ENCODE data around the gene HOXA3. TPM values are rescaled to one million over a fixed set of nuclear protein-coding genes. Genes with fewer than 3 reads are reported as not detected.
A peak's percentile ranks its signal among the peaks of the same experiment; 100 is the strongest.

The HOXA3 gene
- total RNA-seq, 2 donors from 2014 or later: 6.5 to 29.3 TPM

DNA sequence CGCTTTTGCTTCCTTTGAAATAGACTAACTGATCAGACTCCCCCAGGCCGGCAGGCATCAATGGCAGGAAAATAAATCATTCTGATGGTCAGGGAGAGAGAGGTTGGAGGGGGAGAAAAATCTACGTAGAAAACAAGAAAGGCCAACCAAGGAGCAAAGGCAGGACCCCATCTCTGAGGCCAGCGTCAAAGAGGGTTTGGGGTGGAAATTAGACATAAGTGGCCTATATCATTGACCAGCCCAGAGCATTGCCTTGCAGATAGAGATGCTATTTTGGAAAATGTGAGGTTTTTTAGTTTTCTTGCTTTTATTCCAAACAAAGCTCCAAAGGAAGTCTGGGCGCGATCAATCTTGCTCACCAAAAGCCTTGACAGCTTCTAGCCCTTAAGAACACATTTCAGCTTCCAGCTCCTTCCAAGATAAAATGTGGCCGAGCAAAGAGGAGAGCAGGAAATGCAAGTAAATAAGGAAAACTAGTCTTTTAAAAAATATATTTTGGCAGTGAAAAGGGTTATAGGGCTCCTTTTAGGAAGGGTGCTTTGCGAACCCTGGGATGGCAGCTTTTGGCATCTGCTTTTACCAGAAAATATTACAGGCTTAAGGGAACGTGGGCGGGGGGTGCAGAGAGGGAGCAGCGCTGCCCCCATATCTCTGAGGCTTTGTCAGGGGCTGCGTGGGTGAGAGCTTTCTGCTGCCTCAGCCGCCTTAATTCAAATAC lies 47.9 kb downstream of the HOXA3 start:
- Histone ChIP-seq H3K9me3 (no peaks in the 10 kb centered on the region), H3K27ac (peak overlapping the region; percentile 87 to 96), H3K36me3 (no peaks in the 10 kb centered on the region), H3K4me3 (peak overlapping the region; percentile 99), H3K27me3 (replicated peaks; ENCODE audit: insufficient read depth) (no peaks in the 10 kb centered on the region), H3K4me1 (ENCODE audit: control insufficient read depth in 1 of 2, low read depth in 2 of 2) (peaks cover 25 to 65% of the 10 kb centered on the region in 2 donors)
- ATAC-seq (ENCODE audit: insufficient number of reproducible peaks, low FRiP score, low read depth): no peak
- TF ChIP-seq, protein P1, sequence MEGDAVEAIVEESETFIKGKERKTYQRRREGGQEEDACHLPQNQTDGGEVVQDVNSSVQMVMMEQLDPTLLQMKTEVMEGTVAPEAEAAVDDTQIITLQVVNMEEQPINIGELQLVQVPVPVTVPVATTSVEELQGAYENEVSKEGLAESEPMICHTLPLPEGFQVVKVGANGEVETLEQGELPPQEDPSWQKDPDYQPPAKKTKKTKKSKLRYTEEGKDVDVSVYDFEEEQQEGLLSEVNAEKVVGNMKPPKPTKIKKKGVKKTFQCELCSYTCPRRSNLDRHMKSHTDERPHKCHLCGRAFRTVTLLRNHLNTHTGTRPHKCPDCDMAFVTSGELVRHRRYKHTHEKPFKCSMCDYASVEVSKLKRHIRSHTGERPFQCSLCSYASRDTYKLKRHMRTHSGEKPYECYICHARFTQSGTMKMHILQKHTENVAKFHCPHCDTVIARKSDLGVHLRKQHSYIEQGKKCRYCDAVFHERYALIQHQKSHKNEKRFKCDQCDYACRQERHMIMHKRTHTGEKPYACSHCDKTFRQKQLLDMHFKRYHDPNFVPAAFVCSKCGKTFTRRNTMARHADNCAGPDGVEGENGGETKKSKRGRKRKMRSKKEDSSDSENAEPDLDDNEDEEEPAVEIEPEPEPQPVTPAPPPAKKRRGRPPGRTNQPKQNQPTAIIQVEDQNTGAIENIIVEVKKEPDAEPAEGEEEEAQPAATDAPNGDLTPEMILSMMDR (IDR thresholded peaks at IDR 0.05): no peak
- no peak for DNase-seq (ENCODE audit: low spot score)

DNA sequence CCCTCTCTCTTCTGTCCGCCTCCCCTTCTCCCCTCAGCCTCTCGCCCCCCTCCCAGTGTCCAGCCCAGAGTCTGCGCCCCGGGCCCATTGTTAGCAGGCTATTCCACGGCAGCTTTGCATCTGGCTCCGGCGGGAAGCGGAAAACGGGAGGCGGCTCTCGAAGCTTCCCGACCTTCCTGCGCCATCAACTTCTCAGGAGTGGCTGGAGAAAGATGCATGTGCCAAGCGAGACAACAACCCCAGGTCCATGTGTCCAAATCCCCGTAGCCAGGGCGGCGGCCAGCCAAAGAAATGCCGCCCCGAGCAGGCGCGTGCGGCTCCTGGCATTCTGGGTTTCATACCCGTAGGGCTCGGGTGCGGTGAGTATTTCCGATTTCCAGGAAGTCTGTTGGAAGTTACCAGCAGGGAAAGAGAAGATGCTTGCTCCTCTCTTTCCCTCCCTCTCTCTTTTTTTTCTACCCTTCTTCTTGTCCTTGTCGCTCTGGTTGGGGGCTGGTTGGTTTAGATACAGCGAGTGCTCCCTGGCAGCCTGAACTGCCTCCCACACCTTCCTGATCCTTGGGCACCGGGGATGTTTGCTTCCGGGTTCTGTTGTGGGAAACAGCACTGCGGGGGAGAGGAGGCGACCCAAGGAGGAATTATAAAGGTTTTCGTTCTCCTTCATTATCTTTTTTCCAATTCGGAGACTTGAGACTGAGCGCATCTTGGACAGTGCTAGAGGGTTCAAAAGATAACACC lies 48.7 kb downstream of the HOXA3 start:
- Histone ChIP-seq H3K27me3 (replicated peaks; ENCODE audit: insufficient read depth) (no peaks in the 10 kb centered on the region), H3K9me3 (no peaks in the 10 kb centered on the region), H3K36me3 (no peaks in the 10 kb centered on the region), H3K4me3 (peak overlapping the region; percentile 99), H3K4me1 (ENCODE audit: control insufficient read depth in 1 of 2, low read depth in 2 of 2) (peaks cover 20 to 63% of the 10 kb centered on the region in 2 donors), H3K27ac (peak overlapping the region; percentile 87 to 96)
- TF ChIP-seq, protein P1 (IDR thresholded peaks at IDR 0.05): no peak
- no peak for ATAC-seq (ENCODE audit: insufficient number of reproducible peaks, low FRiP score, low read depth)
- DNase-seq (ENCODE audit: low spot score): no peak

DNA sequence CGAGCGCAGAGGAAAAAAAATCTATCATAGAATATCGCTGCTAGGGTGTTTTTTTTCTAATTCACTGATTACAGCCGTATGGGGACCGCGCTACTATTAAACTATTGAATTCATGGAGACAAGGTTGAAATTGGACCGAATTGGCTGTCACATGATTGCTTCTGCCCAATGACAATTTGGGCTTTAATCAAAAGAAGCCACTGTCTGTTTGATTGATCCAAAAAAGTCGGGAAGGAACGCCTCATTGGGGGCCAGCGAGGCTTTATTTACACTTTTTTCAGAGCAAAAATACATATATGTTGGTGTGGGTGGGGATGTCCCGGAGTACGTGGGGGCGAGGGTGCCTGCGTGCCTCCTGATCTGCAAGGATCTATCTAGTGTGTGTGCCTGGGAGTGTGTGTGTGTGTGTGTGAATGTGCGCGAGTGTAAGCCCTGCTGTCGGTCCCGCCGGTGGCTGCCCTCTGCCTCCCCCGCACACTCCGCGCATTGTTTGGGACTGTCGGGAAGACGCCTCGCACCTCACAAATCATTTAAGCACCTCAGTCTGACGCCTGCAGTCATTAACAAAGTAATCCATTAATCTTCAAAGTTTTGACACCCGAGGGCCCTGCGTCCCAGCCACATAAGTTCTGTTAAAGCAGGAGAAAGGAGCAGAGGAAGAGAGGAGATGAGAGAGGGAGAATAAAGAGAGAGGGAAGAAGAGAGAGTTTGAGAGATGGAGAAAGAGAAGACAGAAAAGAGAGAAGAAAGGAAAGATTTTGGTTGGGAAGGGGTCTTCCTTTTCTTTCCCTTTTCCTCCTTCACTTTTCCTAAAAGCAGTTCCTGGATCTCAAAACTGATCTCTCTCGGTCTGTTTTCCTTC lies 49.6 kb downstream of the HOXA3 start, which contains the start of gene HOXA2:
HOXA2 (minus strand) TSS at position 103 of the 862 bp plus-strand sequence. CDS start 183 bp downstream, outside the sequence.
- Histone ChIP-seq H3K9me3 (no peaks in the 10 kb centered on the region), H3K27ac (peak within 1 kb of the TSS; percentile 87 to 96), H3K27me3 (replicated peaks; ENCODE audit: insufficient read depth) (no peaks in the 10 kb centered on the region), H3K4me1 (ENCODE audit: control insufficient read depth in 1 of 2, low read depth in 2 of 2) (peaks cover 20 to 58% of the 10 kb centered on the region in 2 donors), H3K4me3 (peak within 1 kb of the TSS; percentile 99), H3K36me3 (no peaks in the 10 kb centered on the region)
- DNase-seq (ENCODE audit: low spot score): no peak
- TF ChIP-seq, protein P1 (IDR thresholded peaks at IDR 0.05): no peak
- ATAC-seq (ENCODE audit: insufficient number of reproducible peaks, low FRiP score, low read depth): no peak

DNA sequence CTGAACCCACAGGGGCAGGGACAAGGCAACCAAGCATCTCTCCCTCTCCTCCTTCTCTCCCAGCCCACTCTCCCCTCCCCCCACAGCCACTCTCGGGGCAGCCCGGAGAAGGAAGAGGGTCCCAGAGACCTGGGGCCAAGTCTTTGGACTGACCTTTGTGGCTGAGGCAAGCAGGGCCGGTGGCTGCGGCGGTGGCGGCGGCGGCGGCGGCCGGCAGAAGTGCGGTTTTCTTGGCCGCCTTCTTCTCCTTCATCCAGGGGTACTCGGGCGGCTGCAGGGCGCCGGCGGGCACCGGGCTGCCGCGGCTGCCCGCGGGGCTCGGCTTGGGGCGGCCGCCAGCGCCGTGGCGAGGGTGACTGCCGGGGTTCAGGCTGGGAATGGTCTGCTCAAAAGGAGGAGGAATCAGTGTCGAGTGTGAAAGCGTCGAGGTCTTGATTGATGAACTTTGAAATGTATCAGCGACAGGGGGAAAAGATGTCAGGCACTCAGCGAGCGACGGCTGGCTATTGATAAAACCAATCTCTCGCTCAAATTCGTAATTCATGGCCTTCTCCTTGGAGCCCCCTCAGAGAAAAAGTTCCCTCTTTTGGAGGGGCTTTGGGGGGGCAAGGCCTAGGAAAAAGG lies 50.3 kb downstream of the HOXA3 start:
- peak overlapping the region; percentile 99 for H3K4me3 ChIP-seq
- no peaks in the 10 kb centered on the region for H3K9me3 ChIP-seq
- H3K27me3 ChIP-seq (replicated peaks; ENCODE audit: insufficient read depth): no peaks in the 10 kb centered on the region
- no peak for DNase-seq (ENCODE audit: low spot score)
- H3K27ac ChIP-seq: peak overlapping the region; percentile 87 to 96
- TF ChIP-seq, protein P1 (IDR thresholded peaks at IDR 0.05): no peak
- no peaks in the 10 kb centered on the region for H3K36me3 ChIP-seq
- ATAC-seq (ENCODE audit: insufficient number of reproducible peaks, low FRiP score, low read depth): peak; percentile 22
- peaks cover 20 to 58% of the 10 kb centered on the region in 2 donors for H3K4me1 ChIP-seq (ENCODE audit: control insufficient read depth in 1 of 2, low read depth in 2 of 2)

Measured in thoracic aorta (tissue), 2 donors.